ENCODE data around the gene NRAP.

The NRAP gene

DNA sequence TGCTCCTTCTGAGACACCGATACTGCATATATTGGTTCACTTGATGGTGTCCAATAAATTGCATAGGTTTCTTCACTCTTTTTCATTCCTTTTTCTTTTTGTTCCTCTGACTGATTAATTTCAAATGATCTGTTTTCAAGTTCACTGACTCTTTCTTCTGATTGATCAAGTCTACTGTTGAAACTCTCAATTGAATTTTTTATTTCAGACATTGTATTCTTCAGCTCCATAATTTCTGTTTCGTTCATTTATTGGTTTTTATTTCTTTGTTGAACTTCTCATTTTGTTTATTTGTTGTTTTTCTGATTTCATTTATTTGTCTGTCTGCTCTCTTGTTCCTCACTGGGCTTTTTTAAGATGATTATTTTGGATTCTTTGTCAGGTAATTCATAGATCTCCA is 29.5 kb upstream of the NRAP start:
- no peak for DNase-seq (ENCODE audit: low read depth, low spot score)
- TF ChIP-seq, protein P1, sequence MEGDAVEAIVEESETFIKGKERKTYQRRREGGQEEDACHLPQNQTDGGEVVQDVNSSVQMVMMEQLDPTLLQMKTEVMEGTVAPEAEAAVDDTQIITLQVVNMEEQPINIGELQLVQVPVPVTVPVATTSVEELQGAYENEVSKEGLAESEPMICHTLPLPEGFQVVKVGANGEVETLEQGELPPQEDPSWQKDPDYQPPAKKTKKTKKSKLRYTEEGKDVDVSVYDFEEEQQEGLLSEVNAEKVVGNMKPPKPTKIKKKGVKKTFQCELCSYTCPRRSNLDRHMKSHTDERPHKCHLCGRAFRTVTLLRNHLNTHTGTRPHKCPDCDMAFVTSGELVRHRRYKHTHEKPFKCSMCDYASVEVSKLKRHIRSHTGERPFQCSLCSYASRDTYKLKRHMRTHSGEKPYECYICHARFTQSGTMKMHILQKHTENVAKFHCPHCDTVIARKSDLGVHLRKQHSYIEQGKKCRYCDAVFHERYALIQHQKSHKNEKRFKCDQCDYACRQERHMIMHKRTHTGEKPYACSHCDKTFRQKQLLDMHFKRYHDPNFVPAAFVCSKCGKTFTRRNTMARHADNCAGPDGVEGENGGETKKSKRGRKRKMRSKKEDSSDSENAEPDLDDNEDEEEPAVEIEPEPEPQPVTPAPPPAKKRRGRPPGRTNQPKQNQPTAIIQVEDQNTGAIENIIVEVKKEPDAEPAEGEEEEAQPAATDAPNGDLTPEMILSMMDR (IDR thresholded peaks at IDR 0.05; ENCODE audit: insufficient read depth, low read length, missing control alignments), result no peak
- CTCF ChIA-PET, result interaction anchor here (1.6 kb wide), 1 partner anchor 13 kb away, joined by 5 read pairs; no protein-coding TSS in a partner anchor
- no peak overlapping the region for H3K4me3 ChIP-seq (ENCODE audit: low read depth, low read length)
- POLR2A ChIA-PET, result no interaction called here

DNA sequence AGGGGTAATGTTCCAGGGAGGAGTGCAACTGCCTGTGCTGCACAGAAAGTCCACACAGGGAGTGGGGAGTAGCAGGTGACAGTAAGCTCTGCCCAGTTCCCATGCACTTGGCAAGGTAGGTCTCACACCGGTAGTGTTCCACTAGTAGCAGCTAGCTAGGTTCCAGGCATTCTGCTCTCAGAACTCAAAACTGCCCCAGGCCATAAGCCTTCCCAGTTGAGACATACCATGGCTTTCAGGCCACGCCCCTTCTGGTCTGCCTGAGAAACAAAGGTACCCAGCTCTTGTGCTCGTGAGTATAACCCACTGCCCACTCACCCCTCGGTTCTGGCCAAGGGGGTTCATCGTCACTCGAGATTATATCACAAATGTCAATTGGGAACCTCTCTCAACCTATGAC is 28.4 kb upstream of the NRAP start:
- ChIA-PET CTCF (interaction anchor here (1.0 to 3.3 kb wide), 5 partner anchors 10 to 409 kb away, joined by 3 to 10 read pairs (median 3); no protein-coding TSS in a partner anchor), POLR2A (no interaction called here)
- no peak for DNase-seq (ENCODE audit: low read depth, low spot score)
- no peak overlapping the region for H3K4me3 ChIP-seq (ENCODE audit: low read depth, low read length)
- TF ChIP-seq, protein P1 (IDR thresholded peaks at IDR 0.05; ENCODE audit: insufficient read depth, low read length, missing control alignments), result no peak

DNA sequence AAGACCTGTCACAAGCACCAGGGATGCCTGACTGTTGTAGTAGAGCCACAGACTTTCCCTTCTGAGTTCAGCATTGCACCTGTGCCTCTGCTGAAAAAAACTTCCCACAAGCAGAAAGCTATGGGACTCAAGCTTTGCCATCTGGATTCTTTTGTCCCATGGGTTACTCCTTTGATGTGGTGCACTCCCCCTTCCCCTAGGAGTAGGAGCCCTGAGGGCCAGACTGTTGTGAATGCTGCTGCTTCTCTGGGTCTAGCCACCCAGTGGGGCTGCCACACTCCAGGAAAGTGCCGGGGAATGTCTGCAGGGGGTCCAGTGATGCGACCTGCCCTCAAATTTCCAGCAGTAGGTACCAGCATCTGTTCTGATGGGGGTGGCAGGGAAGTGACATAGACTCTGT is 27.5 kb upstream of the NRAP start:
- POLR2A ChIA-PET, result no interaction called here
- DNase-seq (ENCODE audit: low read depth, low spot score), result no peak
- CTCF ChIA-PET, result interaction anchor here (0.7 to 3.3 kb wide), 5 partner anchors 11 to 410 kb away, joined by 3 to 10 read pairs (median 3); no protein-coding TSS in a partner anchor
- H3K4me3 ChIP-seq (ENCODE audit: low read depth, low read length), result no peak overlapping the region
- TF ChIP-seq, protein P1 (IDR thresholded peaks at IDR 0.05; ENCODE audit: insufficient read depth, low read length, missing control alignments), result no peak

DNA sequence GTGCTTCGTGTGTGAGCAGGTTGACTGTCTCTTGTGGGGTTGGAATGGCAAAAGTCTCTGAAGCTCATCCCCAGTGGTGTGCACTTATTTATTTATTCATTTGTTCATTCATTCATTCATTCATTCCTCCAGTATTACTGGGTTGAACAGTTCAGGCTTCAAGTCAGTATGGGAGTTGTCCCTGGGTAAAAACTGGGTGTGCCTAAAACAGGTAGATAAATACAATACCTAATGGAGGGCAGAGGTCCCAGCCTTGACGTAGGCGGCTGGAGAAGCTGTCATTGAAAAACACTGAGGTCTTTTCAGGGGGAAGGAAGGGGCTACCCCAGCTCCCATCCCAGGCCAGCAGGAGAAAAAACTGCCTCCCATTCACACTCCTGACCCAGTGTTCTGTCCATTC is 26.9 kb upstream of the NRAP start:
- POLR2A ChIA-PET, result no interaction called here
- TF ChIP-seq, protein P1 (IDR thresholded peaks at IDR 0.05; ENCODE audit: insufficient read depth, low read length, missing control alignments), result no peak
- H3K4me3 ChIP-seq (ENCODE audit: low read depth, low read length), result no peak overlapping the region
- CTCF ChIA-PET, result interaction anchor here (1.3 to 3.3 kb wide), 2 partner anchors 12 to 411 kb away, joined by 3 to 10 read pairs; no protein-coding TSS in a partner anchor
- no peak for DNase-seq (ENCODE audit: low read depth, low spot score)

DNA sequence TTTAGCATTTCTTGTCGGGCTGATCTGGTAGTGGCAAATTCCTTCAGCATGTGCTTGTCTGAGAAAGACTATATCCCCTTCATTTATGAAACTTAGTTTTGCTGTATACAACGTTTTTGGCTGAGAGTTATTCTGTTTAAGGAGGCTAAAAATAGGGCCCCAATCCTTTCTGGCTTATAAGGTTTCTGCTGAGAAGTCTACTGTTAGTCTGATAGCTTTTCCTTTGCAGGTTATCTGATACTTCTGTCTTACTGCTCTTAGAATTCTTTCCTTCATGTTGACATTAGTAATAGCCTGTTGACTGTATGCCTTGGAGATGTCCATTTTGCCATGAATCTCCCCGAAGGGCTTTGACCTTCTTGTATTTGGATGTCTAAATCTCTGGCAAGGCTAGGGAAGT is 25.7 kb upstream of the NRAP start:
- CTCF ChIA-PET, result interaction anchor here (3.3 kb wide), 1 partner anchor 13 kb away, joined by 10 read pairs; no protein-coding TSS in a partner anchor
- H3K4me3 ChIP-seq (ENCODE audit: low read depth, low read length), result no peak overlapping the region
- POLR2A ChIA-PET, result no interaction called here
- TF ChIP-seq, protein P1 (IDR thresholded peaks at IDR 0.05; ENCODE audit: insufficient read depth, low read length, missing control alignments), result no peak
- no peak for DNase-seq (ENCODE audit: low read depth, low spot score)

DNA sequence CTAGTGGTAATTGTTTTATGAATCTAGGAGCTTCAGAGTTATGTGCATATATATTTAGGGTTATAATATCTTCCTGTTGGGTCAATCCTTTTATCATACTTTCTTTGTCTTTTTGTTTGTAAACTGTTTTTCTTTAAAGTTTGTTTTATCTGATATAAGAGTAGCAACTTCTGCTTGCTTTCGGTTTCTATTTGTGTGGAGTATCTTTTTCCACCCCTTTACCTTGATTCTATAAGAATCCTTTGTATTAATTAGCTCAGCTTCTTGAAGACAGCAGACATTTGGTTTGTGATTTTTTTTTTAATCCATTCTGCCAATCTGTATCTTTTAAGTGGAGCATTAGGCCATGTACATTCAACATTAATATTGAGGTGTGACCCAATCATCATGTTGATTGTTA is 25.2 kb upstream of the NRAP start:
- POLR2A ChIA-PET, result no interaction called here
- DNase-seq (ENCODE audit: low read depth, low spot score), result no peak
- CTCF ChIA-PET, result no interaction called here
- TF ChIP-seq, protein P1 (IDR thresholded peaks at IDR 0.05; ENCODE audit: insufficient read depth, low read length, missing control alignments), result no peak
- H3K4me3 ChIP-seq (ENCODE audit: low read depth, low read length), result no peak overlapping the region
